GM21381 (cell line): ENCODE results near the gene SEPTIN10.
"Not testable (repeated sequence)": the region's sequence is repeated elsewhere in the genome, so short reads cannot be mapped to it uniquely, and the experiment has no call there.

Experiments
- ATAC-seq: cut with Tn5 transposase; IDR thresholded peaks from one replicate; pipeline ENCODE4 v1.9.1; 2021; ENCODE audit warnings: mild to moderate bottlenecking, moderate library complexity; ENCODE audit not compliant: unreplicated experiment

The SEPTIN10 gene

GRCh38 chr2:109607766-109608165 lies 6.0 kb downstream of the SEPTIN10 start:
- ATAC-seq: no peak

- ATAC-seq: no peak
Observed at GRCh38 chr2:109604597-109604996, 9.2 kb downstream of the SEPTIN10 start.

GRCh38 chr2:109602617-109603188 lies 11.1 kb downstream of the SEPTIN10 start:
- no peak for ATAC-seq

- no peak for ATAC-seq
Observed at GRCh38 chr2:109601783-109602182, 12.0 kb downstream of the SEPTIN10 start.

- ATAC-seq: no peak
Observed at GRCh38 chr2:109597283-109597682, 16.5 kb downstream of the SEPTIN10 start.

GRCh38 chr2:109595644-109596043 lies 18.1 kb downstream of the SEPTIN10 start:
- ATAC-seq: no peak

GRCh38 chr2:109594246-109594885 lies 19.4 kb downstream of the SEPTIN10 start:
- no peak for ATAC-seq

GRCh38 chr2:109592905-109593304 lies 20.9 kb downstream of the SEPTIN10 start:
- no peak for ATAC-seq

- no peak for ATAC-seq
Observed at GRCh38 chr2:109591206-109591605, 22.6 kb downstream of the SEPTIN10 start.

- no peak for ATAC-seq
Observed at GRCh38 chr2:109586687-109587086, 27.1 kb downstream of the SEPTIN10 start.

GRCh38 chr2:109582928-109583895 lies 30.6 kb downstream of the SEPTIN10 start:
- ATAC-seq: no peak

GRCh38 chr2:109577630-109578029 lies 36.1 kb downstream of the SEPTIN10 start:
- ATAC-seq: not testable (repeated sequence)

GRCh38 chr2:109575373-109575772 lies 38.4 kb downstream of the SEPTIN10 start:
- no peak for ATAC-seq

- no peak for ATAC-seq
Observed at GRCh38 chr2:109563980-109564550, 49.7 kb downstream of the SEPTIN10 start.

GRCh38 chr2:109563288-109563687 lies 50.5 kb downstream of the SEPTIN10 start:
- no peak for ATAC-seq

GRCh38 chr2:109562421-109562820 lies 51.3 kb downstream of the SEPTIN10 start:
- no peak for ATAC-seq

- no peak for ATAC-seq
Observed at GRCh38 chr2:109560265-109560664, 53.5 kb downstream of the SEPTIN10 start.

- ATAC-seq: no peak
Observed at GRCh38 chr2:109558076-109558882, 55.5 kb downstream of the SEPTIN10 start.

- ATAC-seq: no peak
Observed at GRCh38 chr2:109557309-109557708, 56.5 kb downstream of the SEPTIN10 start.

GRCh38 chr2:109555346-109555900 lies 58.3 kb downstream of the SEPTIN10 start:
- no peak for ATAC-seq
